GM12878 (cell line): ENCODE measurements around the gene MMD2. TPM values are rescaled to one million over a fixed set of nuclear protein-coding genes. Genes with fewer than 3 reads are reported as not detected.
"Not testable (repeated sequence)": the region's sequence is repeated elsewhere in the genome, so short reads cannot be mapped to it uniquely, and the experiment has no call there.

Source experiments
- ATAC-seq: fragments of 200-7000 bp; cut with Tn5 transposase; 3 replicates; pipeline ENCODE4 v1.9.1; 2020; ENCODE audit warnings: mild to moderate bottlenecking, moderate library complexity
- BruUV-seq: library from RNA; stranded (reverse); fragments of 400-500 nt; replicated peaks from 2 replicates; lab custom pipeline; 2021; lab: Mats Ljungman, UMichigan
- CTCF ChIA-PET: fragments of 300-600 bp; sonication (Branson Sonifier 250); formaldehyde crosslinking; extraction: SDS; loops from one replicate; lab custom pipeline; 2021; ENCODE audit warnings: inconsistent platforms; lab: Yijun Ruan, JAX
- POLR2A ChIA-PET: fragments of 350-600 bp; formaldehyde crosslinking; extraction: SDS; loops from one replicate; lab custom pipeline; 2021; ENCODE audit warnings: inconsistent platforms; lab: Charles Lee
- RAD21 ChIA-PET: fragments of 300-600 bp; sonication (Branson Sonifier 250); formaldehyde crosslinking; loops from one replicate; lab custom pipeline; 2023; ENCODE audit warnings: antibody characterized with exemption; ENCODE audit not compliant: unreplicated experiment; lab: Charles Lee
- SMC1A ChIA-PET: fragments of 300-600 bp; sonication (Branson Sonifier 250); formaldehyde crosslinking; loops from one replicate; lab custom pipeline; 2023; ENCODE audit not compliant: unreplicated experiment, uncharacterized antibody; lab: Charles Lee
- DNase-seq: peaks from one replicate; pipeline ENCODE4 v3.0.0-alpha.2; 2011; ENCODE audit warnings: low read depth, low spot score
- FAIRE-seq: peaks from 3 replicates; lab custom pipeline; 2011; peaks lifted over from hg19 to GRCh38; lab: Jason Lieb, UNC
- H2AFZ ChIP-seq: 2 replicates; pipeline ENCODE4 v1.6.0; 2011; ENCODE audit warnings: low read depth, low read length, control low read depth; ENCODE audit not compliant: control insufficient read depth
- H3K27ac ChIP-seq: 2 replicates; pipeline ENCODE4 v1.5.1; 2011; ENCODE audit warnings: control low read depth; ENCODE audit not compliant: control insufficient read depth, insufficient read depth
- H3K27me3 ChIP-seq, 2 experiments: replicated peaks in 1 of 2; 2 replicates each; pipeline versions ENCODE4 v1.6.0 to v1.6.1; 2011; ENCODE audit warnings: low read length in 1 of 2; ENCODE audit not compliant: control insufficient read depth in 2 of 2, insufficient read depth in 2 of 2
- H3K36me3 ChIP-seq, 2 experiments: 2 replicates each; pipeline ENCODE4 v1.5.1; 2011; ENCODE audit warnings: low read length in 1 of 2; ENCODE audit not compliant: control insufficient read depth in 2 of 2, insufficient read depth in 2 of 2
- H3K4me1 ChIP-seq: 2 replicates; pipeline ENCODE4 v1.6.1; 2011; ENCODE audit warnings: mild to moderate bottlenecking, low read length, moderate library complexity, mixed read lengths; ENCODE audit not compliant: control insufficient read depth, insufficient read depth
- H3K4me2 ChIP-seq: 2 replicates; pipeline ENCODE4 v1.6.0; 2011; ENCODE audit warnings: control low read depth; ENCODE audit not compliant: control insufficient read depth, insufficient read depth
- H3K4me3 ChIP-seq: fragments of 200-600 bp; sonication (generic); 2 replicates; pipeline ENCODE4 v1.5.1; 2016
- H3K79me2 ChIP-seq: 2 replicates; pipeline ENCODE4 v1.6.0; 2011; ENCODE audit warnings: low read length; ENCODE audit not compliant: control insufficient read depth, insufficient read depth
- H3K9ac ChIP-seq: 2 replicates; pipeline ENCODE4 v1.8.0; 2011; ENCODE audit warnings: low read length, control low read depth, mixed read lengths; ENCODE audit not compliant: control insufficient read depth, insufficient read depth
- H3K9me3 ChIP-seq: replicated peaks from 3 replicates; pipeline ENCODE4 v1.5.1; 2011; ENCODE audit warnings: mild to moderate bottlenecking, low read length; ENCODE audit not compliant: control insufficient read depth, insufficient read depth
- H4K20me1 ChIP-seq: 2 replicates; pipeline ENCODE4 v1.6.0; 2011; ENCODE audit not compliant: control insufficient read depth, insufficient read depth
- WGBS: methylation state at CpG from one replicate; pipeline ENCODE4 v1.1.6; 2016; ENCODE audit warnings: low lambda C conversion rate; ENCODE audit not compliant: insufficient replicate concordance, insufficient coverage; ENCODE audit errors: missing lambda C conversion rate; 5-methylcytosine and 5-hydroxymethylcytosine counted together
- in situ Hi-C: fragments of 300-500 bp; cut with MboI; formaldehyde crosslinking; loops from 9 replicates; pipeline ENCODE4 v1.14.3; 2018; ENCODE audit warnings: mixed read lengths
- intact Hi-C: fragments of 100-400 bp; cut with micrococcal nuclease; formaldehyde crosslinking; loops from one replicate; pipeline ENCODE4 v1.14.2; 2022; ENCODE audit not compliant: unreplicated experiment
- polyA plus RNA-seq, 11 experiments: library from polyadenylated mRNA; depleted of rRNA in 4 of 11; unstranded in 6 of 11; stranded (reverse) in 5 of 11; fragments of >200 nt; fragmentation: Nextera tagmentation in 4 of 11; fragmentation: Illumina TruSeq in 1 of 11; extraction: Ambion mirVana in 4 of 11; extraction: Trizol in 1 of 11; gene quantifications; 1 replicate in 1 of 11; 2 replicates in 10 of 11; pipeline versions ENCODE4 v1.2.1 to v1.2.3, GENCODE V29; 2011 to 2016; ENCODE audit warnings: inconsistent platforms in 2 of 11, missing spikeins in 2 of 11, low read depth in 1 of 11
- total RNA-seq, 4 experiments: library from RNA; depleted of rRNA in 3 of 4; stranded (reverse); fragments of >200 nt in 3 of 4; fragmentation: Illumina TruSeq in 1 of 4; extraction: Trizol in 1 of 4; gene quantifications; 2 replicates each; pipeline versions ENCODE4 v1.2.1 to v1.2.3, GENCODE V29; 2013 to 2021

Gene MMD2
- total and polyA plus RNA-seq, 10 of the 15 experiments (the other 5 are each of a cell fraction or from before 2014, with no cell fraction given), result not detected

GRCh38 chr7:4893188-4893587 is 65.8 kb downstream of the MMD2 start:
- intact Hi-C loops, H3K9me3 ChIP-seq, FAIRE-seq, H3K36me3 ChIP-seq, H3K27me3 ChIP-seq, H3K9ac ChIP-seq, POLR2A ChIA-PET, H4K20me1 ChIP-seq, in situ Hi-C loops, H3K4me3 ChIP-seq, ATAC-seq, H3K4me1 ChIP-seq, H3K79me2 ChIP-seq, DNase-seq, SMC1A ChIA-PET, BruUV-seq, RAD21 ChIA-PET, H3K27ac ChIP-seq, H2AFZ ChIP-seq, H3K4me2 ChIP-seq: not testable (repeated sequence)
- CTCF ChIA-PET, result interaction anchor here (0.6 to 0.9 kb wide), 2 partner anchors 11 to 765 kb away, joined by 3 to 5 read pairs; no protein-coding TSS in a partner anchor
- WGBS, result 11% methylated on average over 4 of the region's 4 CpGs

- H3K79me2 ChIP-seq, H3K9me3 ChIP-seq, intact Hi-C loops, H3K27ac ChIP-seq, POLR2A ChIA-PET, H3K4me2 ChIP-seq, in situ Hi-C loops, H3K36me3 ChIP-seq, RAD21 ChIA-PET, H3K4me3 ChIP-seq, BruUV-seq, H3K27me3 ChIP-seq, H3K4me1 ChIP-seq, H3K9ac ChIP-seq, H2AFZ ChIP-seq, H4K20me1 ChIP-seq, SMC1A ChIA-PET, ATAC-seq, DNase-seq, FAIRE-seq, CTCF ChIA-PET: not testable (repeated sequence)
- WGBS, result 21% methylated on average over 2 of the region's 2 CpGs
These were observed 67.5 kb downstream of the MMD2 start for GRCh38 chr7:4891522-4891921.
